ENCODE data around the gene MEX3B. TPM values are rescaled to one million over a fixed set of nuclear protein-coding genes. Genes with fewer than 3 reads are reported as not detected.

MEX3B gene
- total and polyA plus RNA-seq, 9 of the 15 experiments (the other 6 are each of a cell fraction or from before 2014, with no cell fraction given): 0.94 to 12.8 (median 3.6) TPM

GRCh38 chr15:82014989-82015388 is 30.8 kb downstream of the MEX3B start:
- TF ChIP-seq ZNF316 (IDR thresholded peaks at IDR 0.05) (0 out of 2 replicates have a peak, but pooled peaks have one; percentile 3), RBBP5 (IDR thresholded peaks at IDR 0.05; ENCODE audit: borderline replicate concordance, insufficient read depth, low read length, poor library complexity, severe bottlenecking) (no peak)
- Histone ChIP-seq H3K79me2 (ENCODE audit: control insufficient read depth, insufficient read depth, low read length) (no peaks in the 10 kb centered on the region), H3K9me3 (replicated peaks; ENCODE audit: control insufficient read depth, insufficient read depth, low read depth, low read length) (no peaks in the 10 kb centered on the region), H2AFZ (ENCODE audit: low read depth, low read length) (no peak overlapping the region), H4K20me1 (replicated peaks; ENCODE audit: control insufficient read depth, insufficient read depth, low read length) (no peaks in the 10 kb centered on the region), H3K4me3 (no peak overlapping the region), H3K27ac (ENCODE audit: extremely low read depth, low read depth, low read length) (no peak overlapping the region), H3K9me1 (ENCODE audit: control insufficient read depth, insufficient read depth, low read length) (no peaks in the 10 kb centered on the region), H3K27me3 (ENCODE audit: control insufficient read depth in 2 of 2, insufficient read depth in 2 of 2, low read length in 2 of 2) (no peaks in the 10 kb centered on the region; a peak in 1 of 5 replicates), H3K9ac (ENCODE audit: insufficient read depth in 1 of 2, low read depth in 2 of 2, low read length in 2 of 2) (no peak overlapping the region), H3K4me1 (replicated peaks in 1 of 2; ENCODE audit: control insufficient read depth in 2 of 2, insufficient read depth in 2 of 2, low read length in 2 of 2) (peaks cover 9 to 16% of the 10 kb centered on the region in 2 experiments; a peak in 4 of 5 replicates), H3K36me3 (ENCODE audit: control insufficient read depth, insufficient read depth, low read length) (no peaks in the 10 kb centered on the region), H3K4me2 (ENCODE audit: insufficient read depth, low read length) (no peak overlapping the region)
- WGBS (ENCODE audit: insufficient coverage, low coverage, missing lambda C conversion rate): 41% methylated on average over 3 of the region's 3 CpGs
- no peak for FAIRE-seq
- BruUV-seq (replicated peaks): no TSS peak
- CTCF ChIA-PET (ENCODE audit: low intra/inter-chr PET ratio): no interaction called here
- in situ Hi-C loops (cut with MboI): no loop called here
- ATAC-seq: no peak
- DNase-seq (ENCODE audit: extremely low read depth in 1 of 4, low spot score in 3 of 4): no peak
- intact Hi-C loops (cut with micrococcal nuclease): loop anchor here (5.0 kb wide), 1 partner anchor 68 kb away; no protein-coding TSS in a partner anchor
- POLR2A ChIA-PET: interaction anchor here (0.6 to 2.0 kb wide), 3 partner anchors 9 to 614 kb away, joined by 3 to 7 read pairs (median 5); no protein-coding TSS in a partner anchor

- no peaks in the 10 kb centered on the region for H3K36me3 ChIP-seq (ENCODE audit: control insufficient read depth, insufficient read depth, low read length)
- H3K79me2 ChIP-seq (ENCODE audit: control insufficient read depth, insufficient read depth, low read length): no peaks in the 10 kb centered on the region
- peaks cover 3 to 8% of the 10 kb centered on the region in 2 experiments; a peak in 4 of 5 replicates for H3K4me1 ChIP-seq (replicated peaks in 1 of 2; ENCODE audit: control insufficient read depth in 2 of 2, insufficient read depth in 2 of 2, low read length in 2 of 2)
- in situ Hi-C loops (cut with MboI) (no loop called here), intact Hi-C loops (cut with micrococcal nuclease) (no loop called here)
- DNase-seq (ENCODE audit: extremely low read depth in 1 of 4, low spot score in 3 of 4) (no peak), ATAC-seq (no peak), FAIRE-seq (no peak)
- 27% methylated on average over 7 of the region's 7 CpGs for WGBS (ENCODE audit: insufficient coverage, low coverage, missing lambda C conversion rate)
- H3K9me1 ChIP-seq (ENCODE audit: control insufficient read depth, insufficient read depth, low read length): no peaks in the 10 kb centered on the region
- H3K27me3 ChIP-seq (ENCODE audit: control insufficient read depth in 2 of 2, insufficient read depth in 2 of 2, low read length in 2 of 2): no peaks in the 10 kb centered on the region; a peak in 1 of 5 replicates
- no peaks in the 10 kb centered on the region for H3K9me3 ChIP-seq (replicated peaks; ENCODE audit: control insufficient read depth, insufficient read depth, low read depth, low read length)
- H3K4me3 ChIP-seq: no peak overlapping the region
- ChIA-PET CTCF (ENCODE audit: low intra/inter-chr PET ratio) (no interaction called here), POLR2A (interaction anchor here (0.6 to 1.8 kb wide), 3 partner anchors 20 to 58 kb away, joined by 3 to 5 read pairs (median 3); no protein-coding TSS in a partner anchor)
- H3K27ac ChIP-seq (ENCODE audit: extremely low read depth, low read depth, low read length): no peak overlapping the region
- TF ChIP-seq ZNF507 (tag; conservative IDR thresholded peaks at IDR 0.05): no peak
- TF ChIP-seq RNF219 (CRISPR knock-in tag; IDR thresholded peaks at IDR 0.05): no peak
- TF ChIP-seq ILF3 (IDR thresholded peaks at IDR 0.05; ENCODE audit: borderline replicate concordance): no peak
- no peak for TF ChIP-seq DIDO1 (tag; IDR thresholded peaks at IDR 0.05; ENCODE audit: low read depth)
- no peak for TF ChIP-seq STAT5B (CRISPR knock-in tag; IDR thresholded peaks at IDR 0.05)
- TF ChIP-seq ZNF584 (CRISPR knock-in tag; IDR thresholded peaks at IDR 0.05; ENCODE audit: low read depth): no peak
- TF ChIP-seq HSF4 (CRISPR knock-in tag; IDR thresholded peaks at IDR 0.05; ENCODE audit: borderline replicate concordance): no peak
- no peak for TF ChIP-seq KAT2B (IDR thresholded peaks at IDR 0.05; ENCODE audit: low read depth, low read length)
- no peak for TF ChIP-seq ZNF217 (CRISPR knock-in tag; IDR thresholded peaks at IDR 0.05)
- no peak for TF ChIP-seq MCM3 (IDR thresholded peaks at IDR 0.05)
- TF ChIP-seq FOSL1 (tag; conservative IDR thresholded peaks at IDR 0.05): no peak
- TF ChIP-seq BACH1 (tag; IDR thresholded peaks at IDR 0.05): no peak
- BruUV-seq (replicated peaks): no TSS peak
- no peak overlapping the region for H3K4me2 ChIP-seq (ENCODE audit: insufficient read depth, low read length)
- peak overlapping the region; percentile 11; the same call in 1 of the 2 replicates for H2AFZ ChIP-seq (ENCODE audit: low read depth, low read length)
- no peaks in the 10 kb centered on the region for H4K20me1 ChIP-seq (replicated peaks; ENCODE audit: control insufficient read depth, insufficient read depth, low read length)
- no peak overlapping the region for H3K9ac ChIP-seq (ENCODE audit: insufficient read depth in 1 of 2, low read depth in 2 of 2, low read length in 2 of 2)
Observed at GRCh38 chr15:82012908-82013307, 32.9 kb downstream of the MEX3B start.
